HepG2 (cell line): ENCODE results near the gene B3GNT9. TPM values are rescaled to one million over a fixed set of nuclear protein-coding genes. Genes with fewer than 3 reads are reported as not detected.

Source experiments
- ARNT ChIP-seq: fragments of 450-650 bp; IDR thresholded peaks from 2 replicates; pipeline ENCODE4 v1.6.1; 2017
- ARNTL ChIP-seq: sonication (generic); formaldehyde crosslinking; IDR thresholded peaks from 2 replicates; pipeline ENCODE4 v1.4.0; 2020; ENCODE audit warnings: mild to moderate bottlenecking, missing genetic modification reagents
- CEBPG ChIP-seq: IDR thresholded peaks from 2 replicates; pipeline ENCODE4 v1.6.1; 2016
- FOSL2 ChIP-seq: sonication (generic); formaldehyde crosslinking; IDR thresholded peaks from 2 replicates; pipeline ENCODE4 v1.4.0; 2020; ENCODE audit warnings: missing genetic modification reagents
- HMGXB4 ChIP-seq, 2 experiments: sonication (generic) in 1 of 2; formaldehyde crosslinking in 1 of 2; IDR thresholded peaks; 2 replicates each; pipeline versions ENCODE4 v1.4.0 to v1.6.1; 2018 to 2020; ENCODE audit warnings: missing genetic modification reagents in 2 of 2, borderline replicate concordance in 1 of 2, low read depth in 1 of 2, mild to moderate bottlenecking in 1 of 2, missing biosample characterization in 1 of 2
- KLF16 ChIP-seq, 2 experiments: sonication (generic) in 1 of 2; formaldehyde crosslinking in 1 of 2; IDR thresholded peaks; 2 replicates each; pipeline versions ENCODE4 v1.6.1 to v1.8.0; 2016 to 2023; ENCODE audit warnings: missing genetic modification reagents in 2 of 2, missing compliant biosample characterization in 1 of 2
- MAFK ChIP-seq, 2 experiments: IDR thresholded peaks in 1 of 2; conservative IDR thresholded peaks in 1 of 2; 2 replicates each; pipeline ENCODE4 v1.6.1; 2011; ENCODE audit warnings: improper control_type of control experiment in 2 of 2, low read length in 2 of 2
- MEIS2 ChIP-seq: sonication (generic); formaldehyde crosslinking; IDR thresholded peaks from 2 replicates; pipeline ENCODE4 v1.9.0; 2021; ENCODE audit warnings: mild to moderate bottlenecking, missing genetic modification reagents
- MXD4 ChIP-seq: IDR thresholded peaks from 2 replicates; pipeline ENCODE4 v1.6.1; 2016; ENCODE audit warnings: mild to moderate bottlenecking, missing biosample characterization, missing genetic modification reagents
- SAP130 ChIP-seq: IDR thresholded peaks from 2 replicates; pipeline ENCODE4 v1.6.1; 2016; ENCODE audit warnings: low read depth
- SOX6 ChIP-seq, 2 experiments: fragments of 450-650 bp in 1 of 2; sonication (generic) in 1 of 2; formaldehyde crosslinking in 1 of 2; IDR thresholded peaks; 2 replicates each; pipeline versions ENCODE4 v1.4.0 to v1.6.1; 2017 to 2020; ENCODE audit warnings: antibody characterized with exemption in 1 of 2, mild to moderate bottlenecking in 1 of 2, missing genetic modification reagents in 1 of 2
- TBX2 ChIP-seq: sonication (generic); formaldehyde crosslinking; IDR thresholded peaks from 2 replicates; pipeline ENCODE4 v1.5.0; 2020; ENCODE audit warnings: missing genetic modification reagents, mild to moderate bottlenecking, borderline replicate concordance
- ZBTB33 ChIP-seq: sonication (generic); formaldehyde crosslinking; IDR thresholded peaks from 2 replicates; pipeline ENCODE4 v1.4.0; 2020; ENCODE audit warnings: missing genetic modification reagents
- ZKSCAN5 ChIP-seq: sonication (generic); formaldehyde crosslinking; IDR thresholded peaks from 2 replicates; pipeline ENCODE4 v1.5.1; 2020; ENCODE audit warnings: mild to moderate bottlenecking, missing genetic modification reagents
- ZNF264 ChIP-seq: sonication (generic); formaldehyde crosslinking; IDR thresholded peaks from 2 replicates; pipeline ENCODE4 v1.4.0; 2020; ENCODE audit warnings: missing genetic modification reagents
- ZNF292 ChIP-seq: sonication (generic); formaldehyde crosslinking; IDR thresholded peaks from 2 replicates; pipeline ENCODE4 v1.8.1; 2022; ENCODE audit warnings: mild to moderate bottlenecking, low read depth, missing genetic modification reagents, borderline replicate concordance
- ZNF446 ChIP-seq: sonication (generic); formaldehyde crosslinking; IDR thresholded peaks from 2 replicates; pipeline ENCODE4 v1.5.0; 2020; ENCODE audit warnings: mild to moderate bottlenecking, missing genetic modification reagents
- ZNF501 ChIP-seq: sonication (generic); formaldehyde crosslinking; IDR thresholded peaks from 2 replicates; pipeline ENCODE4 v1.5.1; 2020; ENCODE audit warnings: mild to moderate bottlenecking, moderate library complexity, missing genetic modification reagents
- ZNF605 ChIP-seq: sonication (generic); formaldehyde crosslinking; IDR thresholded peaks from 2 replicates; pipeline ENCODE4 v1.8.0; 2022; ENCODE audit warnings: mild to moderate bottlenecking, missing genetic modification reagents
- polyA plus RNA-seq, 8 experiments: library from polyadenylated mRNA; depleted of rRNA in 3 of 8; stranded (reverse) in 7 of 8; unstranded in 1 of 8; fragments of >200 nt; fragmentation: Illumina TruSeq in 4 of 8; extraction: Trizol in 4 of 8; gene quantifications; 2 replicates each; pipeline versions ENCODE4 v1.2.1 to v1.2.3, GENCODE V29; 2011 to 2016; ENCODE audit warnings: low read depth in 4 of 8, missing spikeins in 1 of 8, mixed read lengths in 1 of 8; ENCODE audit not compliant: insufficient read depth in 1 of 8
- total RNA-seq, 5 experiments: library from RNA; depleted of rRNA; stranded (reverse); fragments of >200 nt; fragmentation: Illumina TruSeq; extraction: Trizol; gene quantifications; 2 replicates each; pipeline ENCODE4 v1.2.3, GENCODE V29; 2016; ENCODE audit warnings: low read depth in 1 of 5
- TF ChIP-seq, protein P1 (sequence below): sonication (generic); formaldehyde crosslinking; IDR thresholded peaks from 2 replicates; pipeline ENCODE4 v1.4.0; 2020; ENCODE audit warnings: missing genetic modification reagents, mild to moderate bottlenecking, borderline replicate concordance

Gene B3GNT9
- total and polyA plus RNA-seq, 2 of the 13 experiments (the other 11 are each of a cell fraction or from before 2014, with no cell fraction given), result 1.5 to 3.1 TPM

DNA sequence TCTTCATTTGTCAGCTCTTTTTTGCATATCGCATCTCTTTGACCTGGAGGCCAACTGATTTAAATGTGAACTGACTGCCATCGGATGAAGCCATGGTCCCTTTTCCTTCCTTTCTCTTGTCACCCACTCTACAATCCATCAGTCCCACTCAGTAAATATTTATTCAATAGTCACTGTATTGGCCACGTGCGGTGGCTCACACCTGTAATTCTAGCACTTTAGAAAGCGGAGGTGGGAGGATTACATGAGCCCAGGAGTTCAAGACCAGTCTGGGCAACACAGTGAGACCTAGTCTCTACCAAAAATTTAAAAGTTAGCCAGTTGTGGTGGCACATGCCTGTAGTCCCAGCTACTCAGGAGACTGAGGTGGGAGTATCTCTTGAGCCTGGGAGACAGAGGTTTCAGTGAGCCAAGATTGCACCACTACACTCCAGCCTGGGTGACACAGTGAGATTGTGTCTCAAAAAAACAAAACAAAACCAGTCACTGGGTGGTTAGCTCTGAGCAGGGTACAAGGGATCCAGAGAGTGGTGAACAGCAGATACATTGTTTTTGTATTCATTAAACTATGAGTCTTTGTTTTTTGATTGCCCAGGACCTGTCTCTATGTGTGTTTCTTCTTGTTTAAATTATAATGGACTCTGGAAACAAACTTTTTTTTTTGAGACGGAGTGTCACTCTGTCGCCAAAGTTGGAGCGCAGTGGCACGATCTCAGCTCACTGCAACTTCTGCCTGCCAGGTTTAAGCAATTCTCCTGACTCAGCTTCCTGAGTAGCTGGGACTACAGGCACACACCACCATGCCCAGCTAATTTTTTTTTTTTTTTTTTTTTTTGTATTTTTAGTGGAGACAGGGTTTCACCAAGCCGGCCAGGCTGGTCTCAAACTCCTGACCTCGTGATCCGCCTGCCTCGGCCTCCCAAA, 34.1 kb downstream of the B3GNT9 start (continued):
- TF ChIP-seq FOSL2 (CRISPR knock-in tag) (peak; percentile 54; the same call in 1 of the 2 replicates), CEBPG (peak; percentile 58), ARNTL (CRISPR knock-in tag) (peak; percentile 65; the same call in 1 of the 2 replicates), ZNF605 (CRISPR knock-in tag) (peak; percentile 56; the same call in 1 of the 2 replicates), ZNF446 (no peak), HMGXB4 (CRISPR knock-in tag; IDR thresholded peaks at IDR 0.05; ENCODE audit: borderline replicate concordance in 1 of 2, low read depth in 1 of 2) (peak in 1 of 2 experiments; percentile 17; a peak in 1 of 4 replicates), MEIS2 (CRISPR knock-in tag) (0 out of 2 replicates have a peak, but pooled peaks have one; percentile 25), SOX6 (IDR thresholded peaks at IDR 0.05) (no peak), SOX6 (CRISPR knock-in tag; IDR thresholded peaks at IDR 0.05) (peak; percentile 54), ZKSCAN5 (no peak), ARNT (no peak), ZNF292 (CRISPR knock-in tag) (0 out of 2 replicates have a peak, but pooled peaks have one; percentile 16), ZBTB33 (no peak), KLF16 (CRISPR knock-in tag; IDR thresholded peaks at IDR 0.05) (peak in 1 of 2 experiments; percentile 23; a peak in 1 of 4 replicates), SAP130 (CRISPR knock-in tag) (peak; percentile 45), MAFK (conservative IDR thresholded peaks at IDR 0.05 in 1 of 2, IDR thresholded peaks at IDR 0.05 in 1 of 2; ENCODE audit: low read length in 2 of 2) (peak in 1 of 2 experiments; percentile 34; a peak in 1 of 4 replicates), MXD4 (CRISPR knock-in tag) (peak; percentile 59; the same call in 1 of the 2 replicates), ZNF264 (CRISPR knock-in tag) (0 out of 2 replicates have a peak, but pooled peaks have one; percentile 31), TBX2 (peak; percentile 87), ZNF501 (CRISPR knock-in tag) (peak; percentile 31; the same call in 1 of the 2 replicates)
- TF ChIP-seq, protein P1, sequence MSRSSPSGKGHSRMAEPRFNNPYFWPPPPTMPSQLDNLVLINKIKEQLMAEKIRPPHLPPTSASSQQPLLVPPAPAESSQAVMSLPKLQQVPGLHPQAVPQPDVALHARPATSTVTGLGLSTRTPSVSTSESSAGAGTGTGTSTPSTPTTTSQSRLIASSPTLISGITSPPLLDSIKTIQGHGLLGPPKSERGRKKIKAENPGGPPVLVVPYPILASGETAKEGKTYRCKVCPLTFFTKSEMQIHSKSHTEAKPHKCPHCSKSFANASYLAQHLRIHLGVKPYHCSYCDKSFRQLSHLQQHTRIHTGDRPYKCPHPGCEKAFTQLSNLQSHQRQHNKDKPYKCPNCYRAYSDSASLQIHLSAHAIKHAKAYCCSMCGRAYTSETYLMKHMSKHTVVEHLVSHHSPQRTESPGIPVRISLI, result peak; percentile 57; the same call in 1 of the 2 replicates
